Ovary (tissue), 3 donors: ENCODE results near the gene CAPZA2.

ENCODE experiments used
- POLR2A ChIP-seq: fragments of 450-650 bp; IDR thresholded peaks from one replicate; pipeline ENCODE4 v1.6.1; 2017; ENCODE audit warnings: antibody characterized with exemption, mild to moderate bottlenecking, moderate library complexity
- TF ChIP-seq, protein P1 (sequence below), 3 donors: fragments of 450-650 bp in 2 of 3; fragments of 200-600 bp in 1 of 3; IDR thresholded peaks; one replicate each; pipeline versions ENCODE4 v1.5.1 to v1.8.0; 2016 to 2022; ENCODE audit warnings: antibody characterized with exemption in 3 of 3, mild to moderate bottlenecking in 1 of 3
- donor health status: DM: no; HTN: no; CAD: no.

DNA sequence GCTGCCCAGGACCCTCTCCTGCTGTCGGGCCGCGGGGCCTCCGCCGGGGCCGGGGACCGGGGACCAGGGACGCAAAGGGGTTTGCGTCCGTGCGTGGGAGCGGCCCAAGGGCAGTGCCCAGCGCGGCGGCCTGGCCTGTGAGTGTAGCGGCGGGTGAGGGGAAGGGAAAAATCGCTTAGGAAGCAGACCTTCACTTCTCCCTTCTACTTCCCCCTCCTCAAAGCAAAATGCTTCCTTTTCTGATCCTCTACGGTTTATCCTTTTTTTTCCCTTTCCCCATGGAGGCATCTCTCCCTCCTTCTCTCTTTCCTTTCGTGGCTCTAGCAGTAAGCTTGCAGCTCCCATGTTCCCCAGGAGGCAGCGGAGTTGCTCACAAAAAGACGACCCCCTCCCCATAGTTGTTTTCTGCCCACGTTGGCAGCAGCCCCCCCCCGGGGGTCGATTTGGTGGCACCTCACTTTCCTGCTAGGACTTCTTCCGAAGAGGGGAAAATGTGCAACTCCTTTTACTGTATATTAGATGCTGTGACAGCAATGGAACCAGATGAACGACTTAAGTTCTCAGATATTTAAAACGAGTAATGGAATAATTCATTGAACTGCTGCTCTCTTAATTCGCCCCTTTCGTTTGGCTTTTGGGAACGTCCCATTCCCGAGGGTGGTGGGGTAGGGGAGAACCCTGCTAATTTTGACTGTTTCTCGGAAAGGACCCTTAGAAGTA is 724 bp downstream of the CAPZA2 start:
- no peak for TF ChIP-seq POLR2A
- TF ChIP-seq, protein P1, sequence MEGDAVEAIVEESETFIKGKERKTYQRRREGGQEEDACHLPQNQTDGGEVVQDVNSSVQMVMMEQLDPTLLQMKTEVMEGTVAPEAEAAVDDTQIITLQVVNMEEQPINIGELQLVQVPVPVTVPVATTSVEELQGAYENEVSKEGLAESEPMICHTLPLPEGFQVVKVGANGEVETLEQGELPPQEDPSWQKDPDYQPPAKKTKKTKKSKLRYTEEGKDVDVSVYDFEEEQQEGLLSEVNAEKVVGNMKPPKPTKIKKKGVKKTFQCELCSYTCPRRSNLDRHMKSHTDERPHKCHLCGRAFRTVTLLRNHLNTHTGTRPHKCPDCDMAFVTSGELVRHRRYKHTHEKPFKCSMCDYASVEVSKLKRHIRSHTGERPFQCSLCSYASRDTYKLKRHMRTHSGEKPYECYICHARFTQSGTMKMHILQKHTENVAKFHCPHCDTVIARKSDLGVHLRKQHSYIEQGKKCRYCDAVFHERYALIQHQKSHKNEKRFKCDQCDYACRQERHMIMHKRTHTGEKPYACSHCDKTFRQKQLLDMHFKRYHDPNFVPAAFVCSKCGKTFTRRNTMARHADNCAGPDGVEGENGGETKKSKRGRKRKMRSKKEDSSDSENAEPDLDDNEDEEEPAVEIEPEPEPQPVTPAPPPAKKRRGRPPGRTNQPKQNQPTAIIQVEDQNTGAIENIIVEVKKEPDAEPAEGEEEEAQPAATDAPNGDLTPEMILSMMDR (IDR thresholded peaks at IDR 0.05) = no peak
